HG02852 (cell line): ENCODE measurements around the gene OR5AL1.
"Not testable (repeated sequence)": the region's sequence is repeated elsewhere in the genome, so short reads cannot be mapped to it uniquely, and the experiment has no call there.

Experiments
- ATAC-seq: cut with Tn5 transposase; IDR thresholded peaks from one replicate; pipeline ENCODE4 v1.9.1; 2021; ENCODE audit warnings: mild to moderate bottlenecking, moderate library complexity; ENCODE audit not compliant: unreplicated experiment

The OR5AL1 gene

DNA sequence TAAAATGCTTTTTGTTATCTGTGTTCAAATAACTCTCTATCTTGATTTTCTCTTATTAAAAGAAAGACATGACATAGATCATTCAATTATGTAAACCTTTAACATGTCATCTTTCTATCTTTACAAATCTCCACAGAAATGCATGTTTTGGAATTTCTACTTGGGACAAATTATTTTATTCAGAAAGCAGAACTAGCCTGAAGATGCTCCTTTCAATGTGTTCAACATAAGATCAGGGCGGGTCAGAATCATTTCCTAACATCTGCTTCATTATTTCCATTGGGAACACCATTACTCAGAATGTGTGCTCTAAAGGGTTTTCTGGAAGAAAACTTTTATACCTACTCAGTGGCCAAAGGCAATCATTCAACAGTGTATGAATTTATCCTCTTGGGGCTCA is at the start of gene OR5AL1:
OR5AL1 (plus strand) TSS at position 301 of the 400 bp plus-strand sequence.
- ATAC-seq = no peak

GRCh38 chr11:56375324-56375723 is 37.2 kb upstream of the OR5AL1 start, which contains the start of gene OR8U1:
Gene OR8U1 (plus strand): TSS chr11:56375624. CDS start chr11:56375624, 0 bp downstream.
- no peak for ATAC-seq

- ATAC-seq = no peak
These were observed 32.4 kb upstream of the OR5AL1 start for GRCh38 chr11:56380120-56380519.

DNA sequence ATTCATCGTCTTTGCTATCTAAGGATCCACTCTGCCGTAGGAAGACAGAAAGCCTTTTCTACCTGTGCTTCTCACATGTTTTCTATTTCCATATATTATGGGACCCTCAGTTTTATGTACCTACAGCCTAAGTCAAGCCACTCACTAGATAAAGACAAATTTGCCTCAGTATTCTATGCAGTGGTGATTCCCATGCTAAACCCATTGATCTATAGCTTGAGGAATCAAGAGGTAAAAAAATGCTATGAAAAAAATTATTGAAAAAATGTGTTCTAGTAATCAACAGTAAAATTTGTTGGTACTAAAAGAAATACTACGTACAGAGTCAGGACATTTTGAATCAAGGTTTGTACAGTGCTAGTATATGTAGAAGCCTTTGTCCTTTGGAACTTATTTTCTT is 18.1 kb upstream of the OR5AL1 start:
- ATAC-seq = no peak

DNA sequence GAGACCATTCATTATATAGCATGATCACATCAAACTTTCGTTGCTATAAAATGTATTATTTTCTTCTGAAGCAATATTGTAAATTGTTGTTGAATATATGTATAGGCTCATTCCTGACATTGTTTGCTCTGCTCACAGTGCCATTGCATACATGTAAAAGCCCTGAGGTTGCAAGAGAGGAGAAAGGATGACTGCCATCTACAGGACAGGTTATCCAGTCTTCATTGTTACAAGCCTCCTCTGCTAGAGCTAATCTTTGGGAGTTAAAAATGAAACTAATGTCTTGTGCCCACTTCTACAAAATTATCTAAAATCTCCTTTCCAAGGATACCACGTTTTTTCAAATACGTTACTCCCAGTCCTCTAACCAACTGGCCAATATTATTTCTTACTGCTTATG is 16.4 kb upstream of the OR5AL1 start:
- no peak for ATAC-seq

- ATAC-seq = not testable (repeated sequence)
These were observed 10.5 kb upstream of the OR5AL1 start for GRCh38 chr11:56401858-56402461.

DNA sequence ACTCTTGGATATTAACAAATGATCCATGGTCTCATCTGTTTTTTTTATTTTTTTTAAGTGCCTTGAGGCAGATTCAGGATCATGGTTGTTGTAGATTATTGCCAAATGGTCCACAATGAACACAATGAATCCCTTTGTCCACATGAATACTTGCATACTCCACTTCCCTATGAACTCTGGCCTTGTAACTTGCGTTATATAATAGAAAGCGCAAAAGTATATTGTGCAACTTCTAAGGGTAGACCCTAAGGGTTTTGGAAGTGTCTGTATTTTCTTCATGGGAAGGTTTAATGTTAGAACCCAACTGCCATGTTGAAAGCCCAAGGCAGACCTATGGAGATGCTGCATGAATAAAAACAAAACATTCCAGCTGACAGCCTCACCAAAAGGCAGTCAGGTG is 8.1 kb upstream of the OR5AL1 start:
- no peak for ATAC-seq

DNA sequence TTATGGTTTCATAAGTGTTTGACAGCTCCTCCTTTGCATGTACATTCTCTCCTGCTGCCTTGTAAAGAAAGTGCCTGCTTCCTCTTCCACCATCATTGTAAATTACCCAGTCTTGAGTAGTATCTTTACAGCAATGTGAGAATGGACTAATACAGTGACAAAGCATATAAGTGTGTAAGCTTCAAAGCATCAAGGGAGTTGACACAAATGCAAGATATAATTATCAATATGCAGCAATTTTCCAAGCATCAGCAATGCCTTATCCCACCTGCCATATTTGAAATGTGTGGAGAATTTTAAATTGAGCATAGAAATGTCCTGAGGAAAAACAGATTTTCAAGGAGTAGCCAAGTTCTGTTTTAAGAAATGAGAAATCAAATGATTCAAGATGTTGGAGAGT is 1.7 kb upstream of the OR5AL1 start:
- no peak for ATAC-seq

- no peak for ATAC-seq
These were observed 41.0 kb downstream of the OR5AL1 start for GRCh38 chr11:56453521-56453920.

GRCh38 chr11:56457076-56457475 is 44.6 kb downstream of the OR5AL1 start:
- no peak for ATAC-seq
